HuH-7 (cell line): Measurements from ENCODE around the gene PRDM16.
"Not testable (repeated sequence)": the region's sequence is repeated elsewhere in the genome, so short reads cannot be mapped to it uniquely, and the experiment has no call there.

ENCODE experiments used
- DNase-seq: peaks from one replicate; pipeline ENCODE4 v3.0.0; 2011; ENCODE audit warnings: low spot score

The PRDM16 gene

DNA sequence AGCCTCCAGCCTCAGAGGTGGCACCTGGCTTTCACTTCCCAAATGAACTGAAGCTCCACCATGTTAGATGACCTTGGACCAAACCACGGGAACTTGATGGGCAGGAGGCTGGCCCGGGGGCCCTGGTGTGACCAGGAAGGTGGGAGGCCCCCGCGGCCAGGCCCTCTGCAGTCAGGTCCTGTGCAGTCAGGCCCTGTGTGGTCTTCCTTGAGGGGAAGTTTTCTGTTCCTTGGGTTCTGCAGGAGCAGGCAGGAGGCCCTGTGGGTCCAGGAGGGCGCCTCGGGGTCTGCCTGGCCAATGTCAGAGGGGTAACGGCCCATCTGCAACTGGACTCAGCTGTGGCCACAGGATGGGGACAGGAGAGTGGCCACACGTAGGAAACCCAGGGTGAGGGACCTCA lies 13.0 kb downstream of the PRDM16 start:
- DNase-seq, result no peak

DNA sequence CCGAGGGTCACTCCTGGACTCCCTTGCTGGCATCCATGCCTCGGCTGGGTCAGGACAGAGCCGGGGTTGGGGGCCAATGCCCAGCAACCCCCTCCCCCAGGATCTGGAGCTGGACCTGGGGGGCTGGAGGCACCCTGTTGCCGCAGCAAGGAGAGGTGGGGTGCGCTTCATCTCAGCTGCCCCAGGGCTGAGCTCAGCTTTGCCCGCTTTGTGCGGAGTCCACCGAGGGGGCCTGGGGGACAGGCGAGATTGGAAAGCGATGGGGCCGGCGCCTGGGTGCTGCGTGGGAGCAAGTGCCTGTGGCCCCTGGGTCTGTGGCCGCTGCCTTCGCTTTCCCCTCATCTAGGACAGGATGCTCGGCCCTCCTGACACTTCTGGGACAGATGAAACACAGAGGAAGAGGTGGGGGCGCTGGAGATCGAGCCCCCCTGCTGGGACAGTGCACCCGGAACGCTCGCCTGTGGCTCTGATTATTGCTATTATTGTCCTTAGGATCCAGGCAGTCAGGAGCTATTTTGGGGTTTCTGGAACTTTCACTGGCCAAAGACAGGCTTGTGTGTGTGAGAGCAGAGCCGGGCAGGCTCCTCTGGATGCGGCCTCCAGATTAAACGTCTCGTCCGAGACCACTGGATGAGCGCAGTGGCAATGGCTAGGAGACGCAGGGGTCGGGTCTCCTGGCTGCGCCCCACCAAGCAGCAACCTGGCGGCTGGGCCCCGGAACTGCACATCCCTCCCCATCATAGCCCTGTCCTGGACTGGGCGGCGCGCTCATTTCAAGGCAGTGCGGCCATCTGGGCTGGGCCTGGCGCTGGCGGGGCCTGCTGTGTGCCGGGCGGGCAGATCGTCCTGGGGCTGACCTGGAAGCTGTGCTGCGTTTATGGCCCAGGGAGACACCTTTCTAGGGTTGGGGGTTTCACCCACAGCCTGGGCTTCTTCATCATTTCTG lies 13.8 kb downstream of the PRDM16 start:
- DNase-seq, result no peak

DNA sequence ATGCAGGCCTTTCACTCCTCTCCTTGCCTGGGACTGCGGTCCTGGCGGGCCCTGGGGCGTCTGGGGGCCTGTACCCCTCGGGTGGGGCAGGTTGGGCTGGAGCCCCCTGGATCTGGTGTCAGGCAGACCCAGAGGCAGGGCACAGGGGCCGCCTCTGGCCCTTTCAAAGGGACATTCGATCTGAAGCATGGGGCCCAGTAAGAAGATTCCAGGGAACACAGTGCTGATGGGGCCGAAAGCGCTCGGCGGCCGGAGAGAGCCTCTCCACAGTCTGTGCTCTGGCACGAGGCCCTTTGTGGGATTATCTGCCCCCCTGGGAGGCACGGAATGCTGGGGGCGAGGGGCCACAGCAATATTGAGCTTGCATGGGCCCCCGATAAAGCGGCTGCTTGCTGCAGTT lies 15.2 kb downstream of the PRDM16 start:
- no peak for DNase-seq

DNA sequence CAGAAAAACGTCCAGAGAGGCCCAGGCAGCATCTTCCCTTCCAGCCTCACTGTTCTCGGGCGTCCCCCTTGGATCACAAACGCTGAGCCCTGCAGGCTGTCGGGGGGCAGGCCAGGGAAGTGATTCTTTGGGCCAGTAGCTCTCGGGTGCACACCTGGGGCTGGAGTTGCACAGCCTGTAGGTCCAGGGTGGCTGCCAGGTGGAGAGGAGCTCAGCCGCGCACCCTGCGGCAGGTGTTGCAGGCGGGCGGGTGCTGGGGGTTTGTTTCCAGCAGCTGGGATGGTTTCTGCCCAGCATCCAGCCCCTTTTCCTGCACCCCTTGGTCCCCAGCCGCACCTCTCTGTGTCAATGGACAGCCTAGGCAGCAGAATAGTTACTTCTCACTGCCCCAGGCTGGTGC lies 15.7 kb downstream of the PRDM16 start:
- DNase-seq, result no peak

DNA sequence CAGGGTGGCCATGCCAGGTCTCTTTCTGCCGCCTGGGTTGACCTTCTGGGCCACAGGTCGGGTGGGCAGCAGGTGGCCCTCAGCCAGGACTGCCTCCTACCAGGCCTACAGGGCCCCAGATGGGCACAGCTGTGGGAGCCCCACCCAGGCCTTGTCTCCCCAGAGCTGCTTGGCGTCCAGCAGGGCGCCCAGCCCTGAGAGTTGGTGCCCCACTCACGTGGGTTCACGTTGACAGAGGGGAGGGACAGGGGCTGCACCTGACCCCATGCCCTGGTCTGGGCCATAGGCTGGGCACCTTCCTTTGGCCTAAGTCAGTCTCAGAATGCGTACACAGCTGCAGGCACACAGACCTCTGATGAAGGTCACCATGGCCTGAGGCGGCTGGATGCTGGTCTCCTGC lies 16.7 kb downstream of the PRDM16 start:
- no peak for DNase-seq

DNA sequence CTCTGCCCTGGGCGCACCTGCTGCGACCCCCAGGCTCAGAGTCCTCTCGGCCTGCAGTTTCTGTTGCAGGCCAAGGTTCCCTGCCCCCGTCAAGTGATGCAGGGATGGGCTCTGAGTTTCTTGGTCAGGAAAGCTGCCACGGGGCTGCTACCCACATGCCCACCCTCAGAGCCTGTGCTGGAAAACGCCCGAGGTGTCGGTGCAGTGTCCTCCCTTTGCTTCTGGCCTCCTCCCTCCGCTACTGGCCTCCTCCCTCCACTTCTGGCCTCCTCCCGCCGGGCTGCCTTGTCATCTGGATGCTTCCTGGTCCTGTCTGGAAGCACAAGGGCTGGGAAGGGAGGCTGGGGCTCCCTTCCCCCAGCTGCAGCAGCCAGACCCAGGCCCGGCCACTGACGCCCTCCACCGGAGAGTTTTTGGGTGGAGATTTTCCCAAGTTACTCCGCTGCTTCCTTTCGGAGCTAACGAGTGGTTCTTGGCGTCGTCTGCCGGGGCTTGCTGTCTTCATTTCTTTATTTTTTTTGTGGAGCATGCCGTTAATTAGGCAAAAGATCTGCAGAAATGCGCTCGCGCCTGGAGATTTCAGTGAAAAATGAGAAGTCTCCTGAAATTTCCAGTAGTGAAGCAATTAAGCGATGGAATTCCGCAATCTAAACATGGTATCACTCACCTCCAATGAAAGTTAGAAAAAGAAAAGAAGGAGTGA lies 17.4 kb downstream of the PRDM16 start:
- DNase-seq, result no peak

DNA sequence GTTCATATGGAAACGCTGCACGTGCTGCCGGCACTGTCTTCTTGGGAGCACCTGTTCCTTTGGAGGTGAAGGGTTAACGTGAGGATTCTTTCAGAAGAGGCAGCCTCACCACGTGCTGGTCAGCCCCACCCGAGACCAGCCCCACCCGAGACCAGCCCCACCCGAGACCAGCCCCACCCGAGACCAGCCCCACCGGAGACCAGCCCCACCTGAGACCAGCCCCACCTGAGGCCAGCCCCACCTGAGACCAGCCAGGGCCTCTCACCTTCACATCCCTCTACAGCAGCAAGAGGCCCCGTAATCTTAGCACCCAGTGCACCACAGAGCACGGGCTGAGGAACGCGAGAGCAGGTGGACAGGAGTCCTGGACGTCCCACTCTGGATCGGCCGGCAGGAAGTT lies 18.0 kb downstream of the PRDM16 start:
- DNase-seq, result no peak

DNA sequence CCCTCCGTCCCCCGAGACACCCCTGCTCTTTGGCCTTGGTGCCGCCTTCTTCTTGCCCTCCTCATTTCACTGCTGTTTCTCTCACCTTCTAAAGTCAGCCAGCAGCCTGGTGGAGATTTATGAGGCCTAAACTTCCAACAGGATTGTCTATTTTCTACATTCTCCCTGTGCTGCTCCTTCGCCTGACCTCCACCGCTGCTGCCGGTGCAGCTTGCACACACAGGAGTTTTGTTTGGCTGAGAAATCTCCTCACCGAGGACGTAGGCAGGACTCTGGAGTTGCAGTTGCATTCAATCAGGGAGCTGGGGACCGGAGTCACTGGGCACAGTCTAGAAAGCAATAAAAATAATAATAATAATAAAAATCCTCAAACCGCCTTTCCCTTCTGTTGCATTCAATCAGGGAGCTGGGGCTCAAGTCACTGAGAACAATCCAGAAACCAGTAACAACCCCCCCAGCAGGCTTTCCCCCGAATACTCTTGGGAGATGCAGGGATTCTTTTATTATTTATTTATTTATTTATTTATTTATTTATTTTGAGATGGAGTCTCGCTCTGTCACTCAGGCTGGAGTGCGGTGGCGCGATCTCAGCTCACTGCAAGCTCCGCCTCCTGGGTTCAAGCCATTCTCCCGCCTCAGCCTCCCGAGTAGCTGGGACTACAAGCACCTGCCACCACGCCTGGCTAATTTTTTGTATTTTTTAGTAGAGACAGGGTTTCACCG lies 19.1 kb downstream of the PRDM16 start:
- DNase-seq, result not testable (repeated sequence)

DNA sequence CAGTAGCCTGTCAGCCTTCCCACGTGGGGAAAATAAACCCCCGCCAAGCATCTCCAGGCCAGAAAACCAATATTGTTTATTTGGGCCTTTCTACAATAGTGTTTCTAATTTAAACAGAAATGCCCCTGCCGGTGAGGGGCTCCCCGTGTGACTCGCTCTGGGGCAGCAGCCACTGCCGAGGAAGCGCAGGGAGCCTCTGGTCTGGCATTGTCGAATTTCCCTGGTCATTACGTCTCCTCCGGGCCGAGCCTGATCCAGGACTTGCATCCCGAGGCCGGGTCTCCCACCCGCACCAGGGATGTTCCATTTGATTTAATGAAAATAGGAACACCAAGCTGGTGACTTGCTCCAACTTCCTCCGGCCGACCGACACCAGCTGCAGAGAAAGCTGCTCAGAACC lies 20.5 kb downstream of the PRDM16 start:
- DNase-seq, result no peak

DNA sequence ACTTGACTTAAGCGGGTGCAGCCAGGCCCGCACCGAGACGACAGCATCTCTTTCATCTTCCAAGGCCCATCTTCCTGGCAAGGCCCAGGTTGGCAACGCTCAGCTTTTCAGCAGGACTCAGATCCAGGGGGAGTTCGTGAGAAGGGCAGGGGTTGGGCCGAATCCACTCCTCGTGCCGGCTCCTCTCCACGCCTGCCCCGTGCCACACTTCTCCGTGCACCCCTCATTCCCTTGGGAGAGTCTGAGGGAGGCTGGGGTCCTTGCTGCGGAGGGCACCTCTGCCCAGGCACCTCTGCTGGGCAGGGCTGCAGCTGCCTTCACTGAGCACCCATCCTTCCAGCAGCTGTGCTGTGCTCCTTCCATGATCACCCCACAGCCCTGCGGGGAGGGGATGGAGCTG lies 22.3 kb downstream of the PRDM16 start:
- DNase-seq, result no peak

DNA sequence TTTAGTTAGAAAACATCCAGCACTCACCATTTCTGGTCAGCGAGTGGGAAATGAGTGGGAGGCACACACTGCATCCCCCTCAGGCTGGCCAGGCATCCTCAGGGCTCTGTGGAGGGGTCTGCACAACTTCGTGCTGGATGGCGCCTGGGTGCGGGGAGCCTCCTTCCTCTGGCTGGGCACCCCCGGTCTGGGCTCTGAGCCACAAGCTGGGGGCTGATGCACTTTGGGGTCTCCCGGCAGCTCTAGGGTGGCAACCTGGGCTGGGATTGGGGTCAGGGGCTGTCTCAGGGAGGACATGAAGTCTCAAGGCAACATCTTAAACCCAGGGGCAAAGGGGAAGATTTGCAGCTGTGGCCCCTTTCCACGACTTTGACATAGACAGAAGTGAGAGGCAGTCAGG lies 23.5 kb downstream of the PRDM16 start:
- DNase-seq, result no peak

DNA sequence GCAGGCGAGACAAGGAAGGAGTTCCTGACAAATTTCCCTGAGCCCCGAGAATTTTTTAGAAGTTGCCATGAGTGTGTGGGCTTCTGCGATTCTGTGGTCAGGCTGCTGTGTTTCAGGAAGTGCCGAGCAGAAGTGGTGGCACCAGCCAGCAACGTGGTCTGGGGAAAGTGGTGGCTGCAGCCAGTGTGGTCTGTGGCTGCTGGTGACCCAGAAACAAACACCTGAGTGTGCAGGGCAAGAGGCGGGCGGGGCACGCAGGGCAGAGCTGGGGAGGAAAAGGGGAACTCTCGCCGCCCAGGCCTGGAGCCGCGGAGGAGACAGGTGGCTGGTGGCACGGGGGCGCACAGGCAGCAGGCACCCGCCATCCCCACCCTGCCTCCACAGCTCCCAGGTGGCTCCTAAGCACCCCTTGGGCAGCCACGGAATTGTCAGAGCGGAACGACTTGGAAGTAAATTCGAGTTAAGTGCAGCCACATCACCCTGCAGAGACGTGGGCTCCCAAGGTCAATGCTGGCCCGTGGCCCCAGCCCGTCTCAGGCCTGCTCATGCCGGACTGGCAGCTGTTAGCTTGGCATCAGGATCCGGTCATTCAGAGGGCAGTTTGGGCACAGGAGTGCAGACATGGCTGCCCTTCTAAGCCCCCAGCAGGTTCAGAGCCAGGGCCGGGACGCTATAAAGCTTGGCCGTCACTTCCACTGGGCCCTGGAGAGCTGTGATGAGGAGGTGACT lies 25.1 kb downstream of the PRDM16 start:
- DNase-seq, result no peak

DNA sequence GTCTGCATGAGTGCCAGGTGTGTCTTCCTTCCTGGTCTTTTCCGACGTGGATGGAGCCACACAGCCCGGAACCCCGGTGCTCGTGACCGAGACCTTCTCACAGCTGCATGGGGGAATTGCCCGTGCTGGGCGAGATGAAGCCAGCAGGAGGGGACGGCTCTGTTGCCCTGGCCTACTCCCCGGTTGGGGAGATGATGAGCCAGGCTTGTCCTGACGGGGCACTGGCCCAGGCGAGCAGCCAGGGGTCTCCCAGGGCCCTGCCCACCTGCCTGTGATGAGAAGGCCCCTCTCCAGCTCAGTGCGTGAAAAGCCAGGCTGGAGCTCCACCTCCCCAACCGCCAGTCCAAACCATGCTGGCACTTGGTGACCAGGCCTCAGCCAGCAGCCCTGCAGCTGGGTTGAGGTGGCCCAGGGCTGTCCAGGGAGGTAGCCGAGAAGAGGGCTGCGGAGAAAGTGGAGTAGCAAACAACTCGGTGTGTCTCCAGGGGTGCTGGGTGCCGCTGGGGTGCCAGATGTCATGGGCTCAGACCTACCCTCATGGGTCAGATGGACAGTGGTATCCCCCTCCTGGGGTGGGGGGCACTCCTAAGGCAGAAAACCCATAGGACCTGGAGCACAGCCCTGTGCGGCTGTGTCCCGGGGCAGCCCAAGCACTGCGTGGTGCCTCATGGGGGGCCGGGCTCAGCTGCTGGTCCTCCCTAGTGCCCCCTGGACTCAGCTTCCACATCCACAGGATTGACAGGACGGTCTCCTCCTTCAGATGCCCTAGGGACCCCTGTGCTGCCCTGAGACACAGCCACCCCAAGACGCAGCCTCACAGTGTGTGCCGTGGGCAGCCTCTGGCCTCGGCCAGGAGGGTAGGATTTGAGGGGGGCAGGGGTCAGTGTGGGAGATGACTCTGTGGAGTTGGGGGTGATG lies 26.1 kb downstream of the PRDM16 start:
- DNase-seq, result no peak

DNA sequence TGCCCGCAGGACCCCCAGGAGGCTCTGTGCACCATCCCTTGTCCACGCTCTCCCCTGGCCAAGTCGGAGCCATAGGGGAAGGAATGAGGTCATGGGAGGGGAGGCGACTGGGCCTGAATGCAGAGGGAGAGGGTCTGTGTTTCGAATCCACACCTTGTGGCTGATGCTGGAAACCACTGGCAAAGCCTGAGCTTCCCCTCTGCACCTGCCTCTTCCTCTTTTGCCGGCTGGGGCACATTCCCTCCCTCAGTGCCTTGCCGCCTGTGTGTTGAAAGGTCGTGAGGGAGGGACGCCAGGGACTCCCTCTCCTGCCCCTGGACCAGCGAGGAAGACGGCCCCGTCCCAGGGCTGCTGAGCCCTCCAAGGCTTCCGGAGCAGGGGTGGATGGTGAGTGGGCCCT lies 27.3 kb downstream of the PRDM16 start:
- DNase-seq, result no peak

DNA sequence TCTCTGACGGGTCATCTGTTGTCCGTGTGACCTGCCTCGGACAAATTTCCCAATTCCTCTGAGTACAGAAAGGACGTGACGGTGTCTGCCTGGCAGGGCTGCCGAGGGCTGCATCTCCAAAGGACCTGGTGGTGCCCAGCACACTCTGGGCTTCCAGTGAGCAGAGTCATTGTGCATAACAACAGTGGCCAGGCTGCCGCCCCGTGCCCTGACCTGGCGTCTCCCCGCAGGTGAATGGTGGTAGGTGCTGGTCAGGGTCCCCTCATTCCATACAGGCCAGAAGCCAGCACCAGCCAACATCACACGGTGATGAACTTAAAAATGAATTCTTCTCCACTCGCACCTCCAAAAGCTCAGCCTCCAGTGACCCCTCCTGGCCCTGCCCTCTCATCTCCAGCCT lies 28.2 kb downstream of the PRDM16 start:
- DNase-seq, result no peak

DNA sequence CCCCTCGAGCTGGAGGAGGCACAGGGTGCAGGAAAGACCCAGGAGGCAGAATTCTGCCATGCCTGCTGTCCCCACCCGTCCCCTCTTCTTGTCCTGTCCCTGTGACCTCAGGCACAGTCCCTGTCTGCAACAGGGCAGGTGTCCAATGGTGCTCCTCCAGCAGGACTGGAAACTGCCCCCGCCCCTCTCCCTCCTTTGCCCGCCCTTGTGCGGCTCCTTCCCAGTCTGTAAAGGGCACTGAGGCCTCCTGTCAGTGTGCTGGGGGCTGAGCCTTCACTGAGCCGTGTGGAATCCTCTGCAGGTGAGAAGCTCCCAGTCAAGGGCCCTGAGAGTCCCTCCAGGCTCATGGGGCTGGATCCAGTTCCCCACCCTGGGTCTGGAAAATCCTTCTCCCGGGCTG lies 28.9 kb downstream of the PRDM16 start:
- DNase-seq, result no peak

DNA sequence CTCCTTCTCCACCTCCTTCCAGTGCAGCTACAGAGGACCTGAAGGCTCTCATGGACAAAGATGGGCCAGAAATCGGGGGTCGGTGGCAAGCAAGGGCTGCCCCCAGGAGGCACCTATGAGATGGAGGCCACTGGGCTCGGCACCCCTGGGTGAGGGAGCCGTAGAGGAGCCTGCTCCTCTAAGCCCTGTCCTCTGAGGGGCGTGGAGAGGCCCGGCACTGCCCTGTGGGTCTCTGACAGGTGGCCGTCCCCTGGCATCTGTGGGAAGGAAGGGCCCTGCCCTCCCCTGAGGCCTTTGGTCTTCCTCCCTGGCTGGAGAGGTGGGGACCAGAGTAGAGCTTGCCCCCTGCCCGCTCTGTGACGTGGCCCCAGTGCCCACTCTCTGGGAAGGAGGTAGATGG lies 30.9 kb downstream of the PRDM16 start:
- no peak for DNase-seq

DNA sequence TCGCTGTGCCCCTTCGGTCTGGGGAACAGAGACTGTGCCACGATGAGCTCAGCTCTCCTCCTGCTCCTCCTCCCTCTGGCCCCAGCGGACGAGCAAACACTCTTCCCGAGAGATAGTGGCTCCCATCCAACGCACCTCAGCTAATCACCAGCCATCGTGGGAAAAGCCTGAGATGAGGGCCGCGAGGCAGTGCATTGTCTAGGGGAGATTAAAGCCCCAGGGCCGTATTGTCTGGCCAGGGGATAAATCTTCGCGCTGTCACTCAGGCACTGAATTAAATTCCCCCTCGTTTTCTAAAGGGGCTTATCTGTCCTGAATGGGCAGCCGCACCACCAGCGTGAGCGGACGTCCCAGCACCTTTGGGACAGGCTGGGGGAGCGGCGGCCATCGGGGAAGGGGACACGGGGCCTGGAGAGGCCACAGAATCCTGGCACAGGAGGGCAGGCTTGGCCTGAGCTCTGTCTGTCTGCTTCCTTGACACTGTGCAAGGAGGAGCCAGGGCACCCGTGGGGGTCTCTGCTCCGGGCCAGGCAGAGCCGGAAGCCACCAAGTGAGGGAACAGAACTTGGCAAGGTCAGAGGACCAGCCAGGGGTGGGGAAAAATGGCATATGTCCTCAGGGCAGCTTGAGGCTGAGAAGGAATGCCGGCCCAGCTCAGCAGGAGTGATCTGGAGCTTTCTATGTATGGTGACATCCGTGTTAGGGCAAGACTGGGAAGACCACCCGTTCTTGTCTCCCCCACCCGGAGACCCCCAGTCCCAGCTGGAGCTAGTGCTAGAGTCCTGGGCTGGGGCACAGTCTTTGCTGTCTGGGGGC lies 32.3 kb downstream of the PRDM16 start:
- no peak for DNase-seq

DNA sequence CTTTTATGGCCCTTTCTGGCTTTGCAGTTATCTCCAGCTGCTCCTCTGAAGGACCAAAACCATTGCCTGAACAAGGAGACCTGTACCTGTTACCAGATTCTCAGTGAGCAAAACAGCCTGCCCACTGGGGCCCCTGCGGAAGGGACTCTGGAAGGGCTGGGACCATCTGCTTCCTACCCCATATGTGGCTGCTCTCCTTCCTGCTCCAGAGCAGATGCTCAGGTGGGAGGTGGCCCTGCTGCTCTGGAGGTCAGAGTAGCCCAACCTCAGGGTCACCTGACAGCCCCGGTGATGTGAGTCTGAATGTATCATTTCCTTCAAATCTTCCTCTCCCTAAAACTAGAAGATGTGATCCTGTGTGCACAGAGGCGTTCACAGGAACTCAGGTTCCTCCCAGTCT lies 33.6 kb downstream of the PRDM16 start:
- DNase-seq, result no peak

DNA sequence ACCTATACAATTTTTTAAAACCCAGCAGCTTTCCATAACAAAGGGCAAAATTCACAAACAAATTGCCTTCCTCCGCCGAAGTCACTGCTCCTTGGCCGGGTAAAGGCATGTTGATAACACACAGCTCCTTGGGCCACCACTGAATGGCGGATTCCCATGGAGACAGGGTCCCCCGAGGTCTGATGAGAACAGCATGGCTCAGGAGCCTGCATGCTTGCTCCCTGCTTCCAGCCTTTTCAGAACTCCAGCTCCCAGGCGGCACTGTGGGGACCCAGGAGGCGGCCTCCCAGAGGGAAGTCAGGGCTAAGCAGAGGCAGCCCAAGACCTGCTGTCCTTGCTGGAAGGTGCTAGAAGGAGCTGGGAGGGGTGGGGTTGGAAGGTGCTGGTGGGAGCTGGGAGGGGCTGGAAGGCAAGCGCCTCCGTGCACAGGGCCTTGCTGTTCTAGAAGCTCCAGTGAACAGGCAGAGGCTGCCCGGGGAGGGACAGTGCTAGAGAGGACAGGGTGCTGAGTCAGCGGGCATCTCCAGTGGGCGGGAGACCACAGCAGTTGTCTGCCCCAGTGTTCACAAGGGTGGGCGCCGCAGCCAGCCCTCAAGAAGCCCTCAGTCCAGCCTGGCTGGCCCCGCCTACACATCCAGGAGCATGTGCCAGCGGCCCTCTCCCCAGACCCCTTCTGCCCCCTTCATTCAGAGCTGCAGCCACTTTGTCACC lies 35.1 kb downstream of the PRDM16 start:
- no peak for DNase-seq
